PC-9 (cell line): ENCODE data around the gene BMERB1.

ENCODE experiments used
- CTCF ChIP-seq: fragments of 200-600 bp; sonication (generic); conservative IDR thresholded peaks from 2 replicates; pipeline ENCODE4 v1.6.1; 2017; ENCODE audit warnings: mixed run types, antibody characterized with exemption, mild to moderate bottlenecking, moderate library complexity
- EZH2 ChIP-seq: fragments of 200-600 bp; sonication (generic); IDR thresholded peaks from 2 replicates; pipeline ENCODE4 v1.8.0; 2017; ENCODE audit warnings: antibody characterized with exemption, low read depth

GRCh38 chr16:15452246-15452855 is 18.0 kb downstream of the BMERB1 start:
- TF ChIP-seq CTCF (no peak), EZH2 (no peak)
